Transverse colon (tissue), 4 donors: ENCODE data around the gene FBXO41. TPM values are rescaled to one million over a fixed set of nuclear protein-coding genes. Genes with fewer than 3 reads are reported as not detected.

Experiments
- DNase-seq: peaks from one replicate; pipeline ENCODE4 v3.0.0-alpha.2; 2019
- H3K27ac ChIP-seq, 4 donors: fragments of 200-600 bp; sonication (generic); 2 replicates each; pipeline ENCODE4 v1.5.1; 2016 to 2018; ENCODE audit warnings: inconsistent platforms in 4 of 4
- H3K27me3 ChIP-seq: fragments of 200-600 bp; sonication (generic); 2 replicates; pipeline ENCODE4 v1.5.1; 2017; ENCODE audit warnings: inconsistent platforms
- H3K36me3 ChIP-seq, 4 donors: fragments of 200-600 bp; sonication (generic); 2 replicates each; pipeline ENCODE4 v1.5.1; 2017 to 2019; ENCODE audit warnings: inconsistent platforms in 4 of 4
- H3K4me1 ChIP-seq, 4 donors: fragments of 200-600 bp; sonication (generic); 2 replicates each; pipeline ENCODE4 v1.5.1; 2017 to 2020; ENCODE audit warnings: inconsistent platforms in 4 of 4
- H3K4me3 ChIP-seq, 4 donors: fragments of 200-600 bp; sonication (generic); 1 replicate in 1 of 4; 2 replicates in 3 of 4; pipeline versions ENCODE4 v1.5.1 to v1.6.1; 2017 to 2019; ENCODE audit warnings: inconsistent platforms in 4 of 4
- H3K9me3 ChIP-seq, 2 donors: fragments of 200-600 bp; sonication (generic); 2 replicates each; pipeline ENCODE4 v1.5.1; 2017 to 2019; ENCODE audit warnings: inconsistent platforms in 2 of 2
- EP300 ChIP-seq: sonication (generic); formaldehyde crosslinking; IDR thresholded peaks from one replicate; pipeline ENCODE4 v1.6.1; 2017; ENCODE audit warnings: antibody characterized with exemption, low read depth
- POLR2A ChIP-seq: fragments of 450-650 bp; IDR thresholded peaks from one replicate; pipeline ENCODE4 v1.6.1; 2016; ENCODE audit warnings: antibody characterized with exemption, mild to moderate bottlenecking, moderate library complexity
- POLR2AphosphoS5 ChIP-seq, 3 donors: sonication (generic); formaldehyde crosslinking; IDR thresholded peaks; one replicate each; pipeline ENCODE4 v1.6.1; 2016; ENCODE audit warnings: antibody characterized with exemption in 3 of 3
- WGBS, 2 donors: methylation state at CpG; one replicate each; pipeline ENCODE4 v1.1.5; 2018; ENCODE audit warnings: low coverage in 1 of 2; 5-methylcytosine and 5-hydroxymethylcytosine counted together
- in situ Hi-C, 4 donors: fragments of 200-750 bp; cut with MboI; loops; one replicate each; pipeline versions ENCODE4 v1.15.0 to v1.15.1; 2017; ENCODE audit warnings: low sequenced_read_pairs in 3 of 4, low pct_ligation_motif_present in 1 of 4, low pct_unique_long_range_greater_than_20kb in 1 of 4
- intact Hi-C: fragments of 100-400 bp; cut with DNase I; formaldehyde crosslinking; loops from one replicate; pipeline ENCODE4 v1.15.1; 2023; ENCODE audit warnings: low total_unique reads
- total RNA-seq, 4 donors: library from RNA; depleted of rRNA; stranded (reverse); fragments of >200 nt; gene quantifications; one replicate each; pipeline ENCODE4 v1.1.0, GENCODE V29; 2016
- TF ChIP-seq, protein P1 (sequence below), 5 experiments: fragments of 200-600 bp in 3 of 5; fragments of 450-650 bp in 2 of 5; sonication (generic) in 3 of 5; IDR thresholded peaks; 1 replicate in 2 of 5; 2 replicates in 3 of 5; pipeline ENCODE4 v1.5.1; 2016 to 2017; ENCODE audit warnings: antibody characterized with exemption in 5 of 5, inconsistent platforms in 3 of 5, mild to moderate bottlenecking in 2 of 5, moderate library complexity in 1 of 5

Gene FBXO41
- total RNA-seq, 4 donors from 2014 or later, result 1.4 to 10.0 (median 5.7) TPM

DNA sequence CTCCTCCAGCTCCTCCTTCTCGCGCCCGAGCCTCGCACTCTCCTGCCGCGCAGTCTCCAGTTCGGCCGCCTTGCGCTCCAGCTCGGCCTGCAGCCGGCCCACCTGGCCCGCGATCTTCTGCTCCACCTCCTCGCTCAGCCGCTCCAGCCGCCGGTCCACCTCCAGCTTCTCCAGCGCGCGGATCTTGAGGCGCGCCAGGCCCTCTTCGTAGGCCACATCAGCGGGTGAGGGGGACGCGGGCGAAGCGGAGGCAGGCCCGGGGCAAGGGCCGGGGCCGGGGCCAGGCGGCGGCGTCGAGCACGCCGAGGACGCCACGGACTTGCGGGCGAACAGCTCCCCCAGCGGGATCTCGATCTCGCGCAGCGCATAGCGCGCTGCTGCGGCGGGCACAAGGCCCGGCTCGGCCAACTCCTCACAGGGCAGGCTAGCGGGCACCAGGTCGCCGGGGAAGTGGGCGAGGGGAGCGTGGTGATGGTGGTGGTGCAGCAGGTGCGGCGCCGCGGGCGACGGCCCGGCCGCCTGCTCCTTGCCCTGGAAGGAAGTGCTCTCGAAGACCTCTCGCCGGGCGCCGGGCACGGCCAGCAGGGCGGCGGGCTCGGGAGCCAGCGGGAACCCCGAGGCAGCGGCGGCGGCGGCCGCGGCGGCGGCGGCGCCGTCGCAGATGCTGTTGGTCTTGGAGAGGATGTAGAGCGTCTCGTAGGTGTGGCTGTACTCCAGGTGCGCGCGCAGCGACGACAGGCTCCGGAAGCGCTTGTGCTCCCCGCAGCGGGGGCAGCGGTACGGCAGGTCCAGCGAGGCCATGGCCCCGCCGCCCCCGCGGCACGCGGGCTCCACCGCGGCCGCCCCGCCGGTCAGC is 15.2 kb downstream of the FBXO41 start:
- intact Hi-C loops (no loop called here), in situ Hi-C loops (no loop called here)
- H3K27me3 ChIP-seq, result peaks cover 15% of the 10 kb centered on the region
- H3K9me3 ChIP-seq, result no peaks in the 10 kb centered on the region
- H3K4me1 ChIP-seq, result peaks cover 0 to 12% (median 5%) of the 10 kb centered on the region in 4 donors
- H3K4me3 ChIP-seq, result peak overlapping the region in 3 of 4 donors; percentile 36 to 49 (median 41)
- H3K36me3 ChIP-seq, result no peaks in the 10 kb centered on the region
- TF ChIP-seq POLR2AphosphoS5 (IDR thresholded peaks at IDR 0.05) (peak in 1 of 3 donors; percentile 15), EP300 (no peak), POLR2A (no peak)
- TF ChIP-seq, protein P1, sequence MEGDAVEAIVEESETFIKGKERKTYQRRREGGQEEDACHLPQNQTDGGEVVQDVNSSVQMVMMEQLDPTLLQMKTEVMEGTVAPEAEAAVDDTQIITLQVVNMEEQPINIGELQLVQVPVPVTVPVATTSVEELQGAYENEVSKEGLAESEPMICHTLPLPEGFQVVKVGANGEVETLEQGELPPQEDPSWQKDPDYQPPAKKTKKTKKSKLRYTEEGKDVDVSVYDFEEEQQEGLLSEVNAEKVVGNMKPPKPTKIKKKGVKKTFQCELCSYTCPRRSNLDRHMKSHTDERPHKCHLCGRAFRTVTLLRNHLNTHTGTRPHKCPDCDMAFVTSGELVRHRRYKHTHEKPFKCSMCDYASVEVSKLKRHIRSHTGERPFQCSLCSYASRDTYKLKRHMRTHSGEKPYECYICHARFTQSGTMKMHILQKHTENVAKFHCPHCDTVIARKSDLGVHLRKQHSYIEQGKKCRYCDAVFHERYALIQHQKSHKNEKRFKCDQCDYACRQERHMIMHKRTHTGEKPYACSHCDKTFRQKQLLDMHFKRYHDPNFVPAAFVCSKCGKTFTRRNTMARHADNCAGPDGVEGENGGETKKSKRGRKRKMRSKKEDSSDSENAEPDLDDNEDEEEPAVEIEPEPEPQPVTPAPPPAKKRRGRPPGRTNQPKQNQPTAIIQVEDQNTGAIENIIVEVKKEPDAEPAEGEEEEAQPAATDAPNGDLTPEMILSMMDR (IDR thresholded peaks at IDR 0.05), result peak in 3 of 5 experiments; percentile 18 to 29 (median 25)
- peak; percentile 81 for DNase-seq
- WGBS, 2 donors, result 16% methylated on average over 41 of the region's 113 CpGs; no CpG with 5 or more reads in 1 of the 2 donors
- peak overlapping the region in 3 of 4 donors; percentile 46 to 72 (median 63) for H3K27ac ChIP-seq

- intact Hi-C loops (no loop called here), in situ Hi-C loops (no loop called here)
- peak overlapping the region in 3 of 4 donors; percentile 36 to 49 (median 41) for H3K4me3 ChIP-seq
- H3K27ac ChIP-seq, result peak overlapping the region in 2 of 4 donors; percentile 46 to 72
- DNase-seq, result no peak
- WGBS, 2 donors, result 41 to 43% methylated on average over 1 to 14 of the region's 14 CpGs
- peaks cover 0 to 12% (median 5%) of the 10 kb centered on the region in 4 donors for H3K4me1 ChIP-seq
- H3K36me3 ChIP-seq, result no peaks in the 10 kb centered on the region
- no peaks in the 10 kb centered on the region for H3K9me3 ChIP-seq
- peaks cover 15% of the 10 kb centered on the region for H3K27me3 ChIP-seq
- TF ChIP-seq POLR2AphosphoS5 (IDR thresholded peaks at IDR 0.05) (no peak), EP300 (no peak), POLR2A (no peak)
- TF ChIP-seq, protein P1 (IDR thresholded peaks at IDR 0.05), result no peak
These were observed 15.9 kb downstream of the FBXO41 start for GRCh38 chr2:73268366-73268829.

DNA sequence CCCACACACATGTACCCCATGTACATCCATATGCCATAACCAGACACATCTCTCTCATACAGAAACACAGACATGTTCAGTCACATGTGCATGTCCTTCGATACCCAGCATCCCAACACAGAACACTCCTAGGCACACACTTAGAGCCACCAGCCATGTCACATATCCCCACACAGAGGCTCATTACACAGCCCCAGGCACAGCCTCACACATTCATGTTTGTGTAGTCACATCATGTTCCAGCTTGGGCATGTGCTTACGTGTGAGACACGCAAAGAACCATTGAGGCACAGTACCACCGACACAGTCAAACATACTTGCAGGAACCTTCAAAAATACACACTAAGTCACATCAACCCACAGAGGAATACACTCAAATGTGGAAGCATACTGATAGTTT is 17.3 kb downstream of the FBXO41 start:
- TF ChIP-seq EP300, result no peak
- TF ChIP-seq POLR2AphosphoS5 (IDR thresholded peaks at IDR 0.05), result no peak
- TF ChIP-seq POLR2A, result no peak
- TF ChIP-seq, protein P1 (IDR thresholded peaks at IDR 0.05), result no peak
- intact Hi-C loops, result no loop called here
- H3K36me3 ChIP-seq, result no peaks in the 10 kb centered on the region
- H3K9me3 ChIP-seq, result no peaks in the 10 kb centered on the region
- DNase-seq, result no peak
- no peak overlapping the region for H3K4me3 ChIP-seq
- in situ Hi-C loops, result no loop called here
- peaks cover 15% of the 10 kb centered on the region for H3K27me3 ChIP-seq
- peaks cover 0 to 12% (median 5%) of the 10 kb centered on the region in 4 donors for H3K4me1 ChIP-seq
- no peak overlapping the region for H3K27ac ChIP-seq
- 97 to 100% methylated on average over 1 to 4 of the region's 4 CpGs for WGBS, 2 donors

DNA sequence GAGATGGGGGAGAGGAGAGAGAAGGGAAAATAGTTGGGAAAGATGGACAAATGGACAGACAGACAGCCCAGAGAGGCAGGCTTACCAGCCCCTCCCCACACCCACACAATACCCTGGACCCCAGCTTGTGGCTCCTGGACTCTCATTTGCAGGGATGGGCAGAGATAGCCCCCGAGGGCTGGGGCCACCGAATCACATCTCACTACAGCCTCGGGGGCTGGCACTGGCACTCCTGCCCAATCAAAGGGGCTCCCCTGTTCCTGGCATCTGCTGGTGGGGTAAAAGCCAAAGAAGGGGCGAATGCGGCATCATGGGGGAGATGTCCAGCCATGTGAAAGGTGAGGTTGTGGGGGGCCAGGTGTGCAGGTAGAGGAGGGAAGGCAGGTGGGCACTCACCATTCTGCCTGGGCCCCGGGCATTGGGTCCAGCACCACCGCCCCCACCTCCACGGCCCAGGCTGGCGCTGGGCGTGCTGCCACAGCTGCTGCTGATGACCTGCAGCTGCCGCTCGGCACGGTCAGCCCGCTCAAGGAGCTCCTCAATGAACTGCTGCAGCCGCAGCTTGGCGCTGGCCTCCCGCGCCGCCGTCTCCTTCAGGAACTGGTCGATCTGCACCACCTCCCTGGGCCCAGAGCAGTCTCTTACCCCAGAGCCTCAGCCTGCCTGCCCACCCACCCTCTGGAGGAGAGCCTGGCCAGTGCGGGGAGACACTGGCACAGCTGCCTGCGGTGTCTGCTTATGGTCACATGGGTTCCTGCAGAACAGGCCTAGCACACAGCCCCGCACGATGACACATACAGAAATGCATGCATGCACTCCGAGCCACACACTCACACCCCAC is 18.0 kb downstream of the FBXO41 start:
- H3K27me3 ChIP-seq, result peaks cover 15% of the 10 kb centered on the region
- no peaks in the 10 kb centered on the region for H3K36me3 ChIP-seq
- 90% methylated on average over 26 of the region's 26 CpGs; no CpG with 5 or more reads in 1 of the 2 donors for WGBS, 2 donors
- in situ Hi-C loops, result no loop called here
- H3K27ac ChIP-seq, result no peak overlapping the region
- intact Hi-C loops, result no loop called here
- peaks cover 0 to 12% (median 5%) of the 10 kb centered on the region in 4 donors for H3K4me1 ChIP-seq
- no peak overlapping the region for H3K4me3 ChIP-seq
- H3K9me3 ChIP-seq, result no peaks in the 10 kb centered on the region
- DNase-seq, result no peak
- TF ChIP-seq, protein P1 (IDR thresholded peaks at IDR 0.05), result no peak
- TF ChIP-seq EP300, result no peak
- no peak for TF ChIP-seq POLR2AphosphoS5 (IDR thresholded peaks at IDR 0.05)
- TF ChIP-seq POLR2A, result no peak
